CD4-positive, alpha-beta T cell treated with Interleukin-4 for 1 hour (primary cell): ENCODE measurements around the gene DCAF5.
"Not testable (repeated sequence)": the region's sequence is repeated elsewhere in the genome, so short reads cannot be mapped to it uniquely, and the experiment has no call there.

ENCODE experiments used
- DNase-seq, 2 donors: peaks; one replicate each; pipeline ENCODE4 v3.0.0-alpha.2; 2020 to 2022

The DCAF5 gene

GRCh38 chr14:69066396-69067171 lies 86.3 kb downstream of the DCAF5 start:
- no peak for DNase-seq

GRCh38 chr14:69065934-69066333 lies 87.0 kb downstream of the DCAF5 start:
- DNase-seq: not testable (repeated sequence)

GRCh38 chr14:69064596-69064995 lies 88.3 kb downstream of the DCAF5 start:
- no peak for DNase-seq

- peak in 1 of 2 donors; percentile 62 for DNase-seq
Measured at GRCh38 chr14:69059658-69060623, 93.0 kb downstream of the DCAF5 start.

GRCh38 chr14:69055999-69056788 lies 96.7 kb downstream of the DCAF5 start:
- no peak for DNase-seq

- DNase-seq: no peak
Measured at GRCh38 chr14:69055125-69055524, 97.8 kb downstream of the DCAF5 start.

GRCh38 chr14:69054030-69054429 lies 98.9 kb downstream of the DCAF5 start:
- DNase-seq: no peak

- DNase-seq: no peak
Measured at GRCh38 chr14:69052181-69052601, 100.7 kb downstream of the DCAF5 start.

GRCh38 chr14:69050240-69051184 lies 102.4 kb downstream of the DCAF5 start:
- no peak for DNase-seq

- DNase-seq: no peak
Measured at GRCh38 chr14:69049675-69050074, 103.2 kb downstream of the DCAF5 start.

GRCh38 chr14:69048456-69048855 lies 104.5 kb downstream of the DCAF5 start:
- DNase-seq: no peak

GRCh38 chr14:69047255-69047654 lies 105.7 kb downstream of the DCAF5 start:
- DNase-seq: no peak

GRCh38 chr14:69046476-69046860 lies 106.5 kb downstream of the DCAF5 start:
- no peak for DNase-seq

GRCh38 chr14:69045857-69046475 lies 107.0 kb downstream of the DCAF5 start:
- DNase-seq: peak in 1 of 2 donors; percentile 33

GRCh38 chr14:69044965-69045555 lies 107.9 kb downstream of the DCAF5 start:
- no peak for DNase-seq

- DNase-seq: no peak
Measured at GRCh38 chr14:69044296-69044695, 108.6 kb downstream of the DCAF5 start.

GRCh38 chr14:69043596-69044260 lies 109.2 kb downstream of the DCAF5 start:
- DNase-seq: peak in 1 of 2 donors; percentile 23

GRCh38 chr14:69042787-69043444 lies 110.0 kb downstream of the DCAF5 start:
- peak; percentile 6 to 38 for DNase-seq

- no peak for DNase-seq
Measured at GRCh38 chr14:69042299-69042698, 110.6 kb downstream of the DCAF5 start.

- no peak for DNase-seq
Measured at GRCh38 chr14:69041783-69042182, 111.1 kb downstream of the DCAF5 start.
